Renal cortical epithelial cell (primary cell): ENCODE measurements around the gene TERT. TPM values are rescaled to one million over a fixed set of nuclear protein-coding genes. Genes with fewer than 3 reads are reported as not detected.

Experiments used
- DNase-seq: peaks from one replicate; pipeline ENCODE4 v3.0.0-alpha.2; 2011; ENCODE audit warnings: low read depth
- total RNA-seq: library from RNA; depleted of rRNA; stranded (reverse); fragments of >200 nt; gene quantifications from 2 replicates; pipeline ENCODE4 v1.2.3, GENCODE V29; 2014

TERT gene
- total RNA-seq, 1 donor from 2014 or later: not detected

DNA sequence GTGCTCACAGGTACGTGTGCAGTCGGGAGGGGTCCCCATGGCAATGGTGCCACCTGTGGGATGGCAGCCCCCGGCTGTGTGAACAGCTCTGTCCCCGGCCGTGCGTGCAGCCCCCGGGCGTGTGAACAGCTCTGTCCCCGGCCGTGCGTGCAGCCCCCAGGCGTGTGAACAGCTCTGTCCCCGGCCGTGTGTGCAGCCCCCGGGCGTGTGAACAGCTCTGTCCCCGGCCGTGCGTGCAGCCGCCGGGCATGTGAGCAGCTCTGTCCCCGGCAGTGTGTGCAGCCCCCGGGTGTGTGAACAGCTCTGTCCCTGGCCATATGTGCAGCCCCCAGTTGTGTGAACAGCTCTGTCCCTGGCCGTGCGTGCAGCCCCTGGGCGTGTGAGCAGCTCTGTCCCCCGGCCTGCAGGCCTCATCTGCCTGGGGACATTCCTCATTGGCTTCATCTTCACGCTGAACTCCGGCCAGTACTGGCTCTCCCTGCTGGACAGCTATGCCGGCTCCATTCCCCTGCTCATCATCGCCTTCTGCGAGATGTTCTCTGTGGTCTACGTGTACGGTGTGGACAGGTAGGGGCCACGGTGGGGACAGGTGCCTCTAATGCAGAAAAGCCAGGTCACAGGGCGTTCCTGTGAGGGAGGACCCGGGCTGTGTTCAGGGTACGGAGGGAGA lies 75.6 kb downstream of the TERT start:
- no peak for DNase-seq

DNA sequence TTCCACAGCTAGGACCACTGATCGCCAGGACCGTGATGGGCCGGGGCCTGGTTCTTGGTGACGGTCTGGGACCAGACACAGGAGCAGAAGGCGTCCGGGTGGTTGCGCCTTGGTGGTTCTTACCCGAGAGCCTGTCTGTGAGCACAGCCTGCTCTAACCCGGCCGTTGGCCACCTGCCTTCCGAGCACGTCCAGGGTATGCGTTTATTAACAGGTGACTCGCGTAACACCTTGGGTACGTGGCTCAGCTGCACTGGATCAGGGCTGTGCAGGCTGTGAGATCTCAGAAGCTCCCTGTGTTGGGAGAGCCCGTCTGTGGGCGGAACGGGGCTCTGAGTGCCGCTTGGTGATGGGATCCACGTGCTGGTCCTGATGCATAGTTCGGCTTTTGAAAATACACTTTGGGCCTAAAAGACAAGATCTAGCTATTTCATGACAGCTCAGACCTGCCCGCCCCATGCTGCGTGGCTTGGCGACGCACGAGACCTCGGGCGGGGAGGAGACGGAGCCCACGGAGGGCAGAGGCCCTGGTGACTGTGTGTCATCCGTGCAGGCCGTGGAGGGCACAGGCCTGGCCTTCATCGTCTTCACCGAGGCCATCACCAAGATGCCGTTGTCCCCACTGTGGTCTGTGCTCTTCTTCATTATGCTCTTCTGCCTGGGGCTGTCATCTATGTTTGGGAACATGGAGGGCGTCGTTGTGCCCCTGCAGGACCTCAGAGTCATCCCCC lies 76.4 kb downstream of the TERT start:
- DNase-seq: no peak

DNA sequence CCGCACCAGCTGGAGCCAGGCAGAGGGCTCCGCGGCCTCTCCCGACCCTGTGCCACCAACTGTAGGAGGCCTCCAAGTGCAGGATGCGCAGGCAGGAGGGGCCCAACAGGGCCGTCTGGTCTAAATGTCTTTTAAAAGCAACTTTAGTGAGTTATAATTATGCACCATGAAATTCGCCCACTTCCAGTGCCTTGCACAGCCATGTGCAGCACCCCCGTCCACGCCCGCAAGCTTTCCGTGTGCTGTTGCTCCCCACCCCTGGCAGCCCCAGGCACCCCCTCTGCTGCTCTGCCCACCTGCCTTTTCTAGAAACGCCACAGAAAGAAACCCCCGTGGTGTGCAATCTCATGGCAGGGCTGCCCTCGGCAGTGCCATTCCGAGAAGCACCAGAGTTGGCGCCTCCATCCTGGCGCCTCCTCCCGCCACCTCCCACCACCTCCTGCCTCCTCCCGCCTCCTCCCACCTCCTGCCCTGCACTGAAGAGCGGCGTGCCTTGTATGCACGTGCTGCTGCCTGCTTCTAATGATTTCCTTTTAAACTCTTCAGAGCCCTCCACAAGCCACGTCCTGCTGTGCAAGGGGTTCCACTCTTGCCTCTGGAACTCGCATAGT lies 77.2 kb downstream of the TERT start:
- DNase-seq: no peak

DNA sequence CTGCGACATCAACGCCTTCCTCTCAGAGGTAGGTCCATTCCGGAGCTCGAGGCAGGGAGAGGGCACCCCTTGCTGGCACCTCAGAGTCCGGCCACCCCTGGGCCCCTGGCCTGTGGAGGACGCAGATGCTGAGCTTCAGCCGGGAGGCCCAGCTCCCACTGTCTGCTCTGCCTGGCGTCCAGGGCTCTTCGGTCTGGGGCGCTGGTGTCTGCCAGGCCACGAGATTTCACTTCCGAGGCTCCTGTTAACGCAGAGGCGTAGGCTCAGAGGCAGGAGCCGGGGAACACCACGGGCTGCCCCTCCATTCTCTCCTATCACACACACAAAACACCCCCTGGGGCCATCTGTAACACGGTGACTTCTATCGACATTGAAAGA lies 78.0 kb downstream of the TERT start:
- no peak for DNase-seq

DNA sequence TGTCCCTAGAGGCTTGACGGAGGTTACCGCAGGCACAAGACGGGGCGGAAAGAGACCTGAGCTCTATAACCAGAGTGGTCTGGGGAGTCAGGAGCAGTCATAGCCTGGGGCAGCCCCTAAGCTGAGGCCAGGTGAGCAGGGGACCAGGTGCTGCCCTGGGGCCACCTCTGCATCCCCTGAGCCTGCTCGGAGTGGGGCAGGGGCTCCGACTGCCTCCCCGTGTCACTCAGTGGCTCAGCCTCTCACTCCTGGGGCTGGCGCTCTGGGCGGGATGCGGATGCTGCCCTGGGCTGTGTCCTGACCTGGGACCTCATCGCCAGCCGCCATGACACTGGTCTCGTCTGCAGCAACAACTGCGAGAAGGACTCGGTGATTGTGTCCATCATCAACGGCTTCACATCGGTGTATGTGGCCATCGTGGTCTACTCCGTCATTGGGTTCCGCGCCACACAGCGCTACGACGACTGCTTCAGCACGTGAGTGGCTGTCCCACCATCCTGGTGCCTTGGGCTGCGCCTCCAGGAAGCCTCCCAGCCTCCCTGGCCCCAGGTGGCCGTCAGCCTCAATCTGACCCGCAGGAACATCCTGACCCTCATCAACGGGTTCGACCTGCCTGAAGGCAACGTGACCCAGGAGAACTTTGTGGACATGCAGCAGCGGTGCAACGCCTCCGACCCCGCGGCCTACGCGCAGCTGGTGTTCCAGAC lies 78.5 kb downstream of the TERT start:
- DNase-seq: no peak

DNA sequence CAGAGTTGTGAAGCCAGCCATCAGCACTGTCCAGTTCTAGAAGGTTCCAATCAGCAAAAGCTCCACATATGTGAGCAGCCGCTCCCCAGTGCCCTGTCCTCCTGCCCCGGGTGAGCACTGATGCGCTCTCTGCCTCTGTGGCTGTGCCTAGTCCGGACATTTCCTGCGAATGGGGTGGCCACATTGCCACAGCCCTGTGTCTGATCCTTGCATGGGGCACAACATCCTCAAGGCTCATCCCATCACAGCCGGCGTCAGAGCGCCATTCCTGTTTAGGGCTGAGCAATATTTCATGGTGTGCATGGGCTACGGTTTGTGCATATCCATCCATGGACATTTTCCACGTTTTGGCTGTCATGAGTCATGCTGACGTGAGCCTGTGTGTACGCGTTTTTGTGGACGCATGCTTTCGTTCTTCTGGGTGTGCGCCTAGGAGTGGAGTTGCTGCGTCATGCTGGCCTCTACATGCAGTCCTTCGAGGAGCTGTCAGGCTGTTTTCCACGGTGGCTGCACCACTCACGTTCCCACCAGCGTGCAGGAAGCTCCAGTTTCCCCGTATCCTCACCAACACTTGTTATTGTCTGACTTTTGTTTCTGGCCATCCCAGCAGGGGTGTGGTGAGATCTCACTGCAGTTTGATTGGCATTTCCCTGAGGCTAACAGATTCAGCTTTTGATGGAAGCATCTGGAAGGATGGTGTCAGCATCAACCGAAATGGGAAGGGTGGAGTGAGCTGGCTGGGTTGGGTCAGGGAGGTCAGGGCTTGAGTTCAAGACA lies 79.4 kb downstream of the TERT start:
- DNase-seq: no peak

DNA sequence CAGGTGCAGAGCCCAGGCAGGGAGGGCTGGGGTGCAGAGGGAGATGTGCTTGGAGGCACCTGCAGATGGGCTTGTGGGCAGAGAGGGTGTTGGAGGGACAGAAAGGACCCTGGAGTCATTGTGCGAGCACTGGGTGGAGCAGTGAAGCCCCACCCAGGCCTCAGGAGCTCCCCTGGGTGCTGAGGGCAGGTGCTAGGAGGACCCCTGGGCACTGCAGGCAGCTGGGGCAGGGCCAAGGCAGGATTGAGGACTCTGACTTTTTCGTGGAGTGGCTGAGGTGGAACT lies 80.0 kb downstream of the TERT start:
- no peak for DNase-seq

DNA sequence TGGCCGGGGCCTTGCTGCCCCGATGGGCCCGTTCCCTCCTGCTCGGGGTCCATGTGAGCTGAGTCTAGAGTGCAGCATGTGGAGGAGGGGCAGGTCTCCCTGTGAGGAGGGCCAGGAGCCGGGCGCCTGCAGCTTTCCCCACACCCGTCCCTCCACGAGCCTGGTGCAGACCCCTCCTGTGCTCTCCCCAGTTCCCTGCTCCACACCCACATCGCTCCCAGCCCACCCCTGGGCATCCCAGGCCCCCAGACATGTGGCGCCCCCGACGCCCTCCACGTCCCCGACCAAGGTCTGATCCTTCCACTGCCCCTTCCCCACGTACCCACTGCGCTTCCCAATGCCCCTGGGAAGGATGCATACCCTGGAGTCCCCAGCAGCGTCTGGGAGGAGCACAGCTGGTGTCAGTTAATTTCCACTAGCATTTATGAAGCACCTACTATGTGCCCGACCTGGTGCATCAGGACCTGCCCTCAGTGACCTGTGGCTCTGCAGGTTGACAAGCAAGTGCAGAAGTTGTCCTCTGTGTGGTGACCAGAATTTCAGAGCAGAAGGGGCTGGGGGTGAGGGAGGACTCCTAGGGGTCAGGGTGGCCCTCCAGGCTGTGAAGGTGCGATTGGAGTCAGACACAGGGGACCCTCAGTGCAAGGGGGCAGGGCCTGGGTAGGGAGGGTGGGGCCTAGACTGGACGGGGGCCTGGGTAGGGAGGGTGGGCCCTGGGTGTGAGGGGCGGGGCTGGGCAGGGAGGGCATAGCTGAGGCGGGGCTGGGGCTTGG lies 80.5 kb downstream of the TERT start:
- no peak for DNase-seq

DNA sequence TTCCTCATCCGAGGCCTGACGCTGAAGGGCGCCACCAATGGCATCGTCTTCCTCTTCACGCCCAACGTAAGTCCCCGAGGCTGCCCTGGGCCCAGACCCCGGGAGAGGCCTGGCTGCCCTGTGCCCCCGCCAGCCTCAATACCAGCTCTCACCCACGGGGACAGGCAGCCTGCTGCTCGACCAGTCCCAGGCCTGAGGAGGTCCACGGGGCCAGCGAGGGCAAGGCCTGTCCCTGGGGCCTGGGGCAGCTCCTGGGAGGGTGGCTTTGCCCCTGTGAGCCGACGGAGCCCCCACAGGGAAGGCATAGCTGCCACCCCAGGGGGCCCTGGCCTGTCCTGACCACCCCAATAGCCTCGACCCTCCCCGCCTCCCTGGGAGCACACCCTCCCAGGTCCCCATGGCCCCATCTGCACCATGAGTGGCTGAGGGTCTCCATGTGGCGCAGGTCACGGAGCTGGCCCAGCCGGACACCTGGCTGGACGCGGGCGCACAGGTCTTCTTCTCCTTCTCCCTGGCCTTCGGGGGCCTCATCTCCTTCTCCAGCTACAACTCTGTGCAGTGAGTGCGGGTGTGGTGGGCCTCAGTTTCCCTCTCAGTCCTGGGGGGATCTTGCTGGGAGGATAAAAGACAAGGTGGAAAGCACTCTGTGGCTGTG lies 81.2 kb downstream of the TERT start:
- DNase-seq: no peak

DNA sequence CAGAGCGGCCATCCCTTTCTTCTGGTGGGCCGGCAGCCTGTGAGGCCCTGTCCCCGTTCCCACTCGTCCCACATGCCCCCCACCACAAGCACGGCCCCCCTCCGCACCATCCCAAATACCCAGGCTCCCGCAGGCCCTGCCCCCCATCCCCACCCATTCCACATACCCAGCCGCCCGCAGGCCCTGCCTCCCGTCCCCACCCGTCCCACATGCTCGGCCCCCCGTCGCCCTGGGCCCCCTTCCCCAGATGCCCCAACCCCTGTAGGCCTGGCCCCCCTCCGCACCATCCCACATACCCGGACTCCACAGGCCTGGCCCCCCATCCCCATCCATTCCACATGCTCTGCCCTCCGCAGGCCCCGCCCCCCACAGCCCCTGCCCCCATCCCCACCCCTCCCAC lies 82.0 kb downstream of the TERT start:
- DNase-seq: no peak

DNA sequence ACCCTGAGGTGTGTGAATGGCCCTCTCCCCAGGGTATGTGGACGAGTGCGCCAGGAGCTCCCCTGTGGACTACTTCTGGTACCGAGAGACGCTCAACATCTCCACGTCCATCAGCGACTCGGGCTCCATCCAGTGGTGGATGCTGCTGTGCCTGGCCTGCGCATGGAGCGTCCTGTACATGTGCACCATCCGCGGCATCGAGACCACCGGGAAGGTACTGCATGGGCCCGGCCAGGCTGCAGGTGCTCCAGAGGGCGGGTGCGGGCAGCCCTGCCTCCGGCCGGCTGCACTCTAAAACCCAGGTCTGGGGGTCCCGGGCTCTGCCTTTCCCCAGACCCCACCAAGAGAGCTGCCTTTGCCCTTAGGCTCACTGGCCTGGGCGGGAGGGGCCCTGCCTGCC lies 82.6 kb downstream of the TERT start:
- no peak for DNase-seq

DNA sequence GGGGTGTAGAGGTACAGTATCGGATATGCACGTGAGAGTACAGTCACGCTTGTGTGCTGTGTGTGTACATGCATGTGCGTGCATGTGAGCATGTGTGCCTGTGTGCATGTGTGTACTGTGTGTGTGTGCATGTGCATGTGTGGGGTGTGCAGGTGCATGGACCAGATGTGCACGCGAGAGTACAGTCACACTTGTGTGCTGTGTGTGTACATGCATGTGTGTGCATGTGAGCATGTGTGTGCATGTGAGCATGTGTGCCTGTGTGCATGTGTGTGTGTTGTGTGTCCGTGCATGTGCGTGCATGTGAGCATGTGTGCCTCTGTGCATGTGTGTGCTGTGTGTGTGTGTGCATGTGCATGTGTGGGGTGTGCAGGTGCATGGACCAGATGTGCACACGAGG lies 83.2 kb downstream of the TERT start:
- DNase-seq: no peak

DNA sequence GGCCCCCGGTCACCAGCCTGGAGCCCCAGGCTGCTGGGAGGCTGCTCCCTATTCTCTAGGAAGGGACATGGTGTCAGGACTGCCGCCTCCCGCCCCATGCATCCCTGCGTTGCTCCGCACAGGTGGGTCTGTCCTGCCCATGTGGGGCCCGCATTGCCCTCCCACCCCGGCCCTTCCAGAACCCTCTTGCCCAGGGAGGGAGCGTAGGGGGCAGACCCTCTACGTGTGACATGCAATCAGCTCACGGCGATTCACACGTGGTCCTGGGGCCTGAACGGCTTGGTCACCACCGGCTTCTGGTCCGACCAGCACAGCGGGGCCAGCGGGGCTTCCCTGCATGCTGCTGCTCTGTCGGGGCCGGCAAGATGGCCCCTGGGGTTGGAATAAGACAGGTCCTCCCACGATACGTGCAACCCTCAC lies 84.0 kb downstream of the TERT start:
- no peak for DNase-seq

DNA sequence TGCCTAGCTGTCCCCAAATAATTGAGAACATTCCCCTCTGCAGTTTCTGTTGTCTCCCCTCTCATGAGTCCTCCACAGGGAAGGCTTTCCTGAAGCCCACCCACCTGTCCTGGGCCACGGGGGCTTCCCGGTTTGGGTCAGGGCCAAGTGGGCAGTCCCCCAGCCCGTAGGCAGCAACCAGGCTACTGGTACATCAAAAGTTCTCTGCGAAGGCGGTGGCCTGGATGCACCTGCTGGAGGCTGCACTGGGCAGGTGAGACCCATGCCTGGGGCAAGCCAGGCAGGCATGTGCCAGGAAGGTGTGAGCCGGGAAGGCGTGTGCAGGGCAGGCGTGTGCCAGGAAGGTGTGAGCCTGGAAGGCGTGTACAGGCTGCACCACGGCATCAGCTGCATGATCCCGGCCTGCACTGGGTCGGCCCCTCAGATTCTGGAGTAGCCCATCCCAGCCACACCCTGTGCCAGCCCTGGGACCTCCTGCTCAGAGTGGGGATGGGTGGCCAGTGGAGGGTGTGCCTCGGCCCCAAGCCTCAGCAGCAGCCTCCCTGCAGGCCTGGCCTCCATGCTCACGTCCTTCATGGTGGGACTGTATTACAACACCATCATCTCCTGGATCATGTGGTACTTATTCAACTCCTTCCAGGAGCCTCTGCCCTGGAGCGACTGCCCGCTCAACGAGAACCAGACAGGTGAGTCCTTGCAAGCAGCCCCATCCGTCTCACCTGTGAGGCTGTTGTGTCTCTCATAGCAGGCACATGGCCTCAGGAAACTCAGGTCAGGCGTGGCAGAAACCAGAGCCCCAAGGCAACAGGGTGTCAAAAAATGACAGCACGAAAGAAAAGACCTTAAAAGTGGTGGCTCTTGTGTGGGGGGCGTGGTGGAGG lies 84.7 kb downstream of the TERT start:
- DNase-seq: no peak

DNA sequence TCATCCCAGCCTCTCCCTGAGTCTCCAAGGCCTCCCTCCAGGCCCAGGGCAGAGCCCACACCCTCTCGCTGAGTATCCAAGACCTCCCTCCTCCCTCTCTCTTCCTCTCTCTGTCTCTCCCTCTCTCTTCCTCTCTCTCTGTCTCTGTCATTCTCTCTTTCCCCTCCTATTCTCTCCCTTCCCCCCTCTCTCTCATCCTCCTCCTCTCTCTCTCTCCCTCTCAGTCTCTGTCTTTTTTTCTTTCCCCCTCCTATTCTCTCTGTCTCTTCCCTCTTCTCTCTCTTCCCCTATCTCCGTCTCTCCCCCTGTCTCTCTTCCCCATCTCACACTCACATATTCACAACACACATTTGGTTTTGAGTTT lies 85.4 kb downstream of the TERT start:
- DNase-seq: no peak

DNA sequence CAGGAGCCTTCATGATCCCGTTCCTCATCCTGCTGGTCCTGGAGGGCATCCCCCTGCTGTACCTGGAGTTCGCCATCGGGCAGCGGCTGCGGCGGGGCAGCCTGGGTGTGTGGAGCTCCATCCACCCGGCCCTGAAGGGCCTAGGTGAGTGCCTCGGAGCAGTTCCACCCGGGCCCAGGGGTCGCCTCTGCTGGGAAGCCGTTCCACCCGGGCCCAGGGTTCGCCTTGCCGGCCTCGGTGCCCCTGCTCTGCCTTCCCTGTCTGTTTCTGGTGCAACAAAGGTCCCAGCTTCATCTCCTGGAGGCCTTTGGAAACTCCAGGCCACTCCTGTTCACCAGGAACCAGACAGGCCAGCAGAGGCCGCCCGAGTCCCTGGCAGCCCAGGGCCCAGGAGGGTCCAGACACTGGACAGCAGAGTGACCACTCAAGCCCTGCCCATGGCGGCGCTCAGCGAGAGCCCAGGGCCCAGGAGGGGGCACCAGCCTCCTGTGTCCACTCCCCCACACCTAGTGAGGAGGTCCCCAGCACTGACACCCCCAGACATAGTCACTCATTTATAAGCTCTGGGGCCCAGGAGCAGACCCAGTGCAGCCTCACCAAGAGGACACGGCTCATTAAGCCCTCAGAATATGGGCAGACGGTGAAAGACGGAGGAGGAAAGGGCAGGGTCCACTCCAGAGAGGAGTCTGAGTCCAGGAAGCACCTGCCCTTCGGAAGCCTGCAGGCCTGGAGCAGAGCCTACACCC lies 86.0 kb downstream of the TERT start:
- DNase-seq: peak; percentile 27

DNA sequence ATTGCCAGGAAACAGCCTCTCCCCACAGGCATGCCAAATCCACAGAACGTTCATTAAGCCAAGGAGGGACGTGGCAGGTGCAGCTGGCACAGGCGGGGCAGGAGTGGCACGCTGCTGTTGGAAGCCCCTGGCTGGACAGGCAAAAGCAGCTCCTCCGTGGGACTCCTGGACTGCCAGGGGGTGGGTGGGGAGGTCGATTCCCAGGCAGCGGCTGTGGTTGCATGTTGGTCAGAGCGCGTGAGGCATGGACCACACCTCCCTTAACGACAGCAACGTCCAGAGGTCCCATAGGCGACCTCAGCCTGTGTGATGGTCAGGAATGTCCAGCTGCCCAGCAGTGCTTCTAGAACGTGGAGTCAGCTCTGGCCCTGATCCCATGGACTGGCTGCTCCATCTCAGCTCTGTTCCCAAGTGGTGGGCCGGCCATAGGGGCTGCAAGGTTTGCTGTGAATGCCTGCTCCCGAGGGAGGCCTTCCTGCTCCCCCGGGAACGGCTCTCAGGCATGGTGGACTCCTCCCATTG lies 86.6 kb downstream of the TERT start:
- no peak for DNase-seq

DNA sequence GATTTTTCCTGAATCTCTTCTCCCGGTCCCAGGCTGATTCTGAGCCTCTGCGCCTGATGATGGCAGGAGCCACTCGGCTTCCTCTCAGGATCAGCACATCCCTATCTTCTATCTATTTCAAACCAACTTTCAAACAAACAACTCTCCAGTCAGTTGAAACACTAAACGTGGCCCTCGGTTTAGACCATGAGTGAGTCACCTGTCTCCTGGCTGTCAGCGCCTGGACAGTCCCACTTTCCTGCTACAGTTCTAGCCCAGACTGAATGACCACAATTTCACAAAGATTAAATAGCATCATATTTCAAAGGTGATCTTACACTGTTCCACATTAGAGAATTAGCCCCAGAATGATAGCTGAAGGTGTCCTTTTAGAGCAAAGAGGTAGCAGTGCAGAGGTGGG lies 87.3 kb downstream of the TERT start:
- DNase-seq: no peak
